Activated T-helper 1 cell treated with anti-CD3 and anti-CD28 coated beads, Interleukin-2, amount 50 U/mL, for 16 hours (primary cell): ENCODE measurements around the gene AAK1.
"Not testable (repeated sequence)": the region's sequence is repeated elsewhere in the genome, so short reads cannot be mapped to it uniquely, and the experiment has no call there.

ENCODE experiments used
- DNase-seq, 2 donors: peaks; one replicate each; pipeline ENCODE4 v3.0.0-alpha.2; 2020; ENCODE audit warnings: low read depth in 1 of 2, low spot score in 1 of 2

AAK1 gene

GRCh38 chr2:69576880-69577279, 66.7 kb downstream of the AAK1 start:
- no peak for DNase-seq

GRCh38 chr2:69575926-69576325, 67.6 kb downstream of the AAK1 start:
- DNase-seq: no peak

GRCh38 chr2:69575371-69575770, 68.2 kb downstream of the AAK1 start:
- not testable (repeated sequence) for DNase-seq

- no peak for DNase-seq
These were observed 70.9 kb downstream of the AAK1 start for GRCh38 chr2:69572641-69573040.

GRCh38 chr2:69571189-69571588, 72.3 kb downstream of the AAK1 start:
- DNase-seq: no peak

- no peak for DNase-seq
These were observed 73.1 kb downstream of the AAK1 start for GRCh38 chr2:69570474-69570873.

GRCh38 chr2:69567909-69568300, 75.6 kb downstream of the AAK1 start:
- DNase-seq: no peak

- no peak for DNase-seq
These were observed 76.2 kb downstream of the AAK1 start for GRCh38 chr2:69567157-69567908.

- no peak for DNase-seq
These were observed 76.9 kb downstream of the AAK1 start for GRCh38 chr2:69566669-69567068.

GRCh38 chr2:69565431-69565839, 78.1 kb downstream of the AAK1 start:
- DNase-seq: peak; percentile 47 to 50

GRCh38 chr2:69564604-69565003, 78.9 kb downstream of the AAK1 start:
- DNase-seq: no peak

- DNase-seq: no peak
These were observed 80.5 kb downstream of the AAK1 start for GRCh38 chr2:69563021-69563420.

- DNase-seq: no peak
These were observed 82.4 kb downstream of the AAK1 start for GRCh38 chr2:69561101-69561500.

GRCh38 chr2:69560147-69560482, 83.4 kb downstream of the AAK1 start:
- no peak for DNase-seq

- no peak for DNase-seq
These were observed 83.9 kb downstream of the AAK1 start for GRCh38 chr2:69559442-69560146.

- DNase-seq: no peak
These were observed 87.5 kb downstream of the AAK1 start for GRCh38 chr2:69556008-69556407.

- no peak for DNase-seq
These were observed 88.6 kb downstream of the AAK1 start for GRCh38 chr2:69554981-69555380.

GRCh38 chr2:69554568-69554967, 89.0 kb downstream of the AAK1 start:
- DNase-seq: no peak

- no peak for DNase-seq
These were observed 89.5 kb downstream of the AAK1 start for GRCh38 chr2:69553991-69554390.

GRCh38 chr2:69550511-69550910, 93.0 kb downstream of the AAK1 start:
- DNase-seq: not testable (repeated sequence)

GRCh38 chr2:69549421-69549820, 94.1 kb downstream of the AAK1 start:
- no peak for DNase-seq

- no peak for DNase-seq
These were observed 95.4 kb downstream of the AAK1 start for GRCh38 chr2:69547984-69548715.
